GM12878 (cell line): ENCODE data around the gene AMBRA1. TPM values are rescaled to one million over a fixed set of nuclear protein-coding genes. Genes with fewer than 3 reads are reported as not detected.
"Not testable (repeated sequence)": the region's sequence is repeated elsewhere in the genome, so short reads cannot be mapped to it uniquely, and the experiment has no call there.

ENCODE experiments used
- ATAC-seq: fragments of 200-7000 bp; cut with Tn5 transposase; 3 replicates; pipeline ENCODE4 v1.9.1; 2020; ENCODE audit warnings: mild to moderate bottlenecking, moderate library complexity
- BruUV-seq: library from RNA; stranded (reverse); fragments of 400-500 nt; replicated peaks from 2 replicates; lab custom pipeline; 2021; lab: Mats Ljungman, UMichigan
- CTCF ChIA-PET: fragments of 300-600 bp; sonication (Branson Sonifier 250); formaldehyde crosslinking; extraction: SDS; loops from one replicate; lab custom pipeline; 2021; ENCODE audit warnings: inconsistent platforms; lab: Yijun Ruan, JAX
- POLR2A ChIA-PET: fragments of 350-600 bp; formaldehyde crosslinking; extraction: SDS; loops from one replicate; lab custom pipeline; 2021; ENCODE audit warnings: inconsistent platforms; lab: Charles Lee
- RAD21 ChIA-PET: fragments of 300-600 bp; sonication (Branson Sonifier 250); formaldehyde crosslinking; loops from one replicate; lab custom pipeline; 2023; ENCODE audit warnings: antibody characterized with exemption; ENCODE audit not compliant: unreplicated experiment; lab: Charles Lee
- SMC1A ChIA-PET: fragments of 300-600 bp; sonication (Branson Sonifier 250); formaldehyde crosslinking; loops from one replicate; lab custom pipeline; 2023; ENCODE audit not compliant: unreplicated experiment, uncharacterized antibody; lab: Charles Lee
- DNase-seq: peaks from one replicate; pipeline ENCODE4 v3.0.0-alpha.2; 2011; ENCODE audit warnings: low read depth, low spot score
- FAIRE-seq: peaks from 3 replicates; lab custom pipeline; 2011; peaks lifted over from hg19 to GRCh38; lab: Jason Lieb, UNC
- H2AFZ ChIP-seq: 2 replicates; pipeline ENCODE4 v1.6.0; 2011; ENCODE audit warnings: low read depth, low read length, control low read depth; ENCODE audit not compliant: control insufficient read depth
- H3K27ac ChIP-seq: 2 replicates; pipeline ENCODE4 v1.5.1; 2011; ENCODE audit warnings: control low read depth; ENCODE audit not compliant: control insufficient read depth, insufficient read depth
- H3K27me3 ChIP-seq, 2 experiments: replicated peaks in 1 of 2; 2 replicates each; pipeline versions ENCODE4 v1.6.0 to v1.6.1; 2011; ENCODE audit warnings: low read length in 1 of 2; ENCODE audit not compliant: control insufficient read depth in 2 of 2, insufficient read depth in 2 of 2
- H3K36me3 ChIP-seq, 2 experiments: 2 replicates each; pipeline ENCODE4 v1.5.1; 2011; ENCODE audit warnings: low read length in 1 of 2; ENCODE audit not compliant: control insufficient read depth in 2 of 2, insufficient read depth in 2 of 2
- H3K4me1 ChIP-seq: 2 replicates; pipeline ENCODE4 v1.6.1; 2011; ENCODE audit warnings: mild to moderate bottlenecking, low read length, moderate library complexity, mixed read lengths; ENCODE audit not compliant: control insufficient read depth, insufficient read depth
- H3K4me2 ChIP-seq: 2 replicates; pipeline ENCODE4 v1.6.0; 2011; ENCODE audit warnings: control low read depth; ENCODE audit not compliant: control insufficient read depth, insufficient read depth
- H3K4me3 ChIP-seq: fragments of 200-600 bp; sonication (generic); 2 replicates; pipeline ENCODE4 v1.5.1; 2016
- H3K79me2 ChIP-seq: 2 replicates; pipeline ENCODE4 v1.6.0; 2011; ENCODE audit warnings: low read length; ENCODE audit not compliant: control insufficient read depth, insufficient read depth
- H3K9ac ChIP-seq: 2 replicates; pipeline ENCODE4 v1.8.0; 2011; ENCODE audit warnings: low read length, control low read depth, mixed read lengths; ENCODE audit not compliant: control insufficient read depth, insufficient read depth
- H3K9me3 ChIP-seq: replicated peaks from 3 replicates; pipeline ENCODE4 v1.5.1; 2011; ENCODE audit warnings: mild to moderate bottlenecking, low read length; ENCODE audit not compliant: control insufficient read depth, insufficient read depth
- H4K20me1 ChIP-seq: 2 replicates; pipeline ENCODE4 v1.6.0; 2011; ENCODE audit not compliant: control insufficient read depth, insufficient read depth
- CHD1 ChIP-seq: IDR thresholded peaks from 2 replicates; pipeline ENCODE4 v1.6.1; 2012; ENCODE audit warnings: low read depth, low read length, improper control_type of control experiment
- MTA2 ChIP-seq: fragments of 450-650 bp; IDR thresholded peaks from 2 replicates; pipeline ENCODE4 v1.6.1; 2016; ENCODE audit warnings: low read depth, mild to moderate bottlenecking, moderate library complexity
- NBN ChIP-seq: fragments of 450-650 bp; IDR thresholded peaks from 2 replicates; pipeline ENCODE4 v1.6.1; 2016
- TCF3 ChIP-seq: IDR thresholded peaks from 2 replicates; pipeline ENCODE4 v1.6.1; 2012; ENCODE audit warnings: low read depth, mild to moderate bottlenecking, low read length, borderline replicate concordance; ENCODE audit not compliant: insufficient read depth
- USF2 ChIP-seq: IDR thresholded peaks from 2 replicates; pipeline ENCODE4 v1.6.1; 2011; ENCODE audit warnings: low read depth, low read length, improper control_type of control experiment, borderline replicate concordance
- YBX1 ChIP-seq: fragments of 450-650 bp; IDR thresholded peaks from 2 replicates; pipeline ENCODE4 v1.6.1; 2016; ENCODE audit warnings: antibody characterized with exemption
- ZBTB11 ChIP-seq: fragments of 450-650 bp; formaldehyde crosslinking; IDR thresholded peaks from 2 replicates; pipeline ENCODE4 v1.5.0; 2022; ENCODE audit warnings: mild to moderate bottlenecking, missing genetic modification characterization
- WGBS: methylation state at CpG from one replicate; pipeline ENCODE4 v1.1.6; 2016; ENCODE audit warnings: low lambda C conversion rate; ENCODE audit not compliant: insufficient replicate concordance, insufficient coverage; ENCODE audit errors: missing lambda C conversion rate; 5-methylcytosine and 5-hydroxymethylcytosine counted together
- in situ Hi-C: fragments of 300-500 bp; cut with MboI; formaldehyde crosslinking; loops from 9 replicates; pipeline ENCODE4 v1.14.3; 2018; ENCODE audit warnings: mixed read lengths
- intact Hi-C: fragments of 100-400 bp; cut with micrococcal nuclease; formaldehyde crosslinking; loops from one replicate; pipeline ENCODE4 v1.14.2; 2022; ENCODE audit not compliant: unreplicated experiment
- polyA plus RNA-seq, 11 experiments: library from polyadenylated mRNA; depleted of rRNA in 4 of 11; unstranded in 6 of 11; stranded (reverse) in 5 of 11; fragments of >200 nt; fragmentation: Nextera tagmentation in 4 of 11; fragmentation: Illumina TruSeq in 1 of 11; extraction: Ambion mirVana in 4 of 11; extraction: Trizol in 1 of 11; gene quantifications; 1 replicate in 1 of 11; 2 replicates in 10 of 11; pipeline versions ENCODE4 v1.2.1 to v1.2.3, GENCODE V29; 2011 to 2016; ENCODE audit warnings: inconsistent platforms in 2 of 11, missing spikeins in 2 of 11, low read depth in 1 of 11
- total RNA-seq, 4 experiments: library from RNA; depleted of rRNA in 3 of 4; stranded (reverse); fragments of >200 nt in 3 of 4; fragmentation: Illumina TruSeq in 1 of 4; extraction: Trizol in 1 of 4; gene quantifications; 2 replicates each; pipeline versions ENCODE4 v1.2.1 to v1.2.3, GENCODE V29; 2013 to 2021

AMBRA1 gene
- total and polyA plus RNA-seq, 10 of the 15 experiments (the other 5 are each of a cell fraction or from before 2014, with no cell fraction given) = 0.57 to 34.3 (median 13.7) TPM

- ChIA-PET RAD21 (interaction anchor here (1.2 to 3.2 kb wide), 3 partner anchors 28 to 98 kb away, joined by 3 to 14 read pairs (median 9); partner anchors contain the start of genes ATG13 and HARBI1), SMC1A (interaction anchor here (0.8 to 4.8 kb wide), 8 partner anchors 9 to 42 kb away, joined by 3 to 27 read pairs (median 4); no protein-coding TSS in a partner anchor), POLR2A (interaction anchor here (0.6 to 1.1 kb wide), 2 partner anchors 9 to 458 kb away, joined by 3 read pairs; no protein-coding TSS in a partner anchor), CTCF (interaction anchor here (0.9 to 2.7 kb wide), 6 partner anchors 10 to 131 kb away, joined by 4 to 13 read pairs (median 6); no protein-coding TSS in a partner anchor)
- DNase-seq (no peak), FAIRE-seq (no peak), ATAC-seq (no peak)
- Histone ChIP-seq H3K4me3 (no peak overlapping the region), H3K4me1 (peaks cover 14% of the 10 kb centered on the region), H4K20me1 (no peaks in the 10 kb centered on the region), H3K27ac (no peak overlapping the region), H3K9me3 (no peaks in the 10 kb centered on the region), H3K9ac (no peak overlapping the region), H3K79me2 (peaks cover 31% of the 10 kb centered on the region), H2AFZ (no peak overlapping the region), H3K36me3 (no peaks in the 10 kb centered on the region; a peak in 2 of 4 replicates), H3K27me3 (no peaks in the 10 kb centered on the region), H3K4me2 (no peak overlapping the region)
- in situ Hi-C loops (no loop called here), intact Hi-C loops (no loop called here)
- 100% methylated on average over 3 of the region's 3 CpGs for WGBS
- BruUV-seq = no TSS peak
- TF ChIP-seq CHD1 (no peak), ZBTB11 (CRISPR knock-in tag) (no peak), MTA2 (no peak), TCF3 (no peak), USF2 (no peak), YBX1 (no peak), NBN (no peak)
Observed at GRCh38 chr11:46519351-46519750, 74.5 kb downstream of the AMBRA1 start.

DNA sequence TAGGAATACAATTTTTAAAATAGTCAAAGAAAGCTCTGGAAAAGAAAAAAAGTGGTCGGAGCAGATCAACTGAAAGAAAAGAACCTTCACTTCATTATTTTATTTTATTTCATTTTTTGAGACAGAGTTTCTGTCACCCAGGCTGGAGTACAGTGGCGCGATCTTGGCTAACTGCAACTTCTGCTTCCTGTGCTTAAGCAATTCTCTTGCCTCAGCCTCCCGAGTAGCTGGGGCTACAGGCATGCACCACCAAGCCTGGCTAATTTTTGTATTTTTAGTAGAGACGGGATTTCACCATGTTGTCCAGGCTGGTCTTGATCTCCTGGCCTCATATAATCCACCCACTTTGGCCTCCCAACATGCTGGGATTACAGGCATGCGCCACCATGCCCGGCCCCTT lies 74.9 kb downstream of the AMBRA1 start:
- WGBS = 86% methylated on average over 7 of the region's 7 CpGs
- POLR2A ChIA-PET = interaction anchor here (0.6 to 1.5 kb wide), 5 partner anchors 9 to 457 kb away, joined by 3 to 4 read pairs (median 4); no protein-coding TSS in a partner anchor
- H4K20me1 ChIP-seq, intact Hi-C loops, BruUV-seq, H3K9me3 ChIP-seq, H2AFZ ChIP-seq, DNase-seq, H3K9ac ChIP-seq, H3K4me3 ChIP-seq, FAIRE-seq, in situ Hi-C loops, H3K27me3 ChIP-seq, ATAC-seq, H3K36me3 ChIP-seq, H3K27ac ChIP-seq, H3K4me2 ChIP-seq: not testable (repeated sequence)
- RAD21 ChIA-PET = interaction anchor here (1.2 to 3.2 kb wide), 3 partner anchors 27 to 99 kb away, joined by 3 to 14 read pairs (median 9); partner anchors contain the start of genes ATG13 and HARBI1
- CTCF ChIA-PET = interaction anchor here (0.6 to 2.7 kb wide), 6 partner anchors 9 to 73 kb away, joined by 4 to 13 read pairs (median 7); no protein-coding TSS in a partner anchor
- peaks cover 28% of the 10 kb centered on the region for H3K79me2 ChIP-seq
- peaks cover 14% of the 10 kb centered on the region for H3K4me1 ChIP-seq
- SMC1A ChIA-PET = interaction anchor here (0.8 to 4.8 kb wide), 11 partner anchors 9 to 158 kb away, joined by 3 to 27 read pairs (median 4); no protein-coding TSS in a partner anchor
